OCI-LY3 (cell line): ENCODE results near the gene CDC45.

ENCODE experiments used
- CTCF ChIP-seq: fragments of 200-600, 300-600 bp; sonication (generic); IDR thresholded peaks from 2 replicates; pipeline ENCODE4 v1.5.1; 2014; ENCODE audit warnings: antibody characterized with exemption, low read length, low read depth
- EZH2phosphoT487 ChIP-seq: fragments of 200-600 bp; shearing (Covaris generic); IDR thresholded peaks from 2 replicates; pipeline ENCODE4 v1.6.1; 2018; ENCODE audit warnings: antibody characterized with exemption, mixed run types, low read depth

- TF ChIP-seq CTCF (no peak), EZH2phosphoT487 (no peak)
These were observed 38.9 kb downstream of the CDC45 start for GRCh38 chr22:19518635-19519034.
